CD4-positive, alpha-beta T cell treated with Interleukin-2 at 100 ng/mL for 4 hours (primary cell): Measurements from ENCODE around the gene TAF15.

Source experiments
- DNase-seq: peaks from one replicate; pipeline ENCODE4 v3.0.0-alpha.2; 2020; ENCODE audit warnings: low spot score

Gene TAF15

DNA sequence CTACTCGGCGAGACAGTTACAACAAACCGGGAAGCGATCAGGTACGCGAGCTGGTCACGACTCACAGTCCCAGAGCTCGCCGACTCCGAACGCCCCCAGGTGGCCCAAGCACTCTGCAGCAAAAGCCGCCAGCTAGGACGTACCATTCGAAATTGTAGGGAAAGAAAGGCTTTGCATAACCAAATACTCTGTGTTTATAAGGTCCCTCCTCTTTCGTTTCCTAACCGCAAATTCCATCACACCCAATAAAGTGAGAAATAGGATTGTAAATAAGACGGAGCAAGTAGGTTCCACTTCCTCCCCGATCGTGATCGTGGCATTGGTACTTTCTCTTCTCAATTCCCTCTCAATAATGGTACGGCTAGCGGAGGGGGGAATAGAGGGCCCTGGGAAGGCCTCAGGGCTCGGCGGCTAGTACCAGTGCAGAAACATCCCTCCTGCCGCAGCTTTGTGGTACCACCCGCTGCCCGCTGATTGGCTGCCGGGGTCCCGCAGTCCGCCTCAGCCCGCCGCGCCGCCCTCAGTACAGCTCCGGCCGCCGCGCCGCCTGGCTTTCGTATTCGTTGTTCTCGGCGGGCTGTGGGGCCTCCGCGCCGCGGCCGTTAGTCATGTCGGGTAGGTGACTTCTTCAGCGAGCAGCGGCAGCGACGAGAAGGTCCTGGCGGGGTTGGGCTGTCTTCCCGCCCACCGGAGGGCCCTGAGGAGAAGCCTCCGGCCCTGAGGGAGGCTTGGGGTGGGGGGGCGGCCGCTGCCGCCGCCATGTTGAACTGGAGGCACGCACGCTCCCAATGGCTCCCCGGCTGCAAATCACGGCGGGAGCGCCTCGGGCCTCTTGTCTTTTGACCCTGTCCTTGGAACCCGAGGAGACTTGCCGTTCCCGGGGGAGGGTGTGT lies at the start of gene TAF15:
TSS of gene TAF15 (plus strand) at position 523 of the 893 bp plus-strand sequence. CDS start at position 609, 86 bp downstream.
- peak; percentile 98 for DNase-seq

DNA sequence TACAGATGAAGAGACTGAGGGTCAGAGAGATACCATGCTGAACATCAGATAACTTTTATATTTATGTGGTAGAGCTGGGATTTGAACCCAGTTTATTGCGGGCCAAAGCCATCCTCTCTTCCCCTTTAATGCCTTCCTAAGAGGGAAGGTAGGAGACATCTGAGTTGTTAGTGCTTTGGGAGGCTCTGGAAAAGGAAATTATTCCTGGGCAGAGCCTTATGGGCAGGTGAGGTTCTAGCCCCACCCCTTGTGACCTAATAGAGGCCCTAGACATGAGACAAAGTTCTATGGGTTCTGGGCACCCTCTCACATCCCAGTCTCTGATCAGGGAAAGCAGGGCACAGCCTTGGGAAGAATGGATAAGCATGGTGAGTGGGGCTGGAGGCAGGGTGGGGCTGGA lies 48.7 kb upstream of the TAF15 start, which contains the start of gene C17orf50:
TSS of gene C17orf50 (plus strand) at position 301 of the 400 bp plus-strand sequence. CDS start at position 356, 55 bp downstream.
- no peak for DNase-seq

DNA sequence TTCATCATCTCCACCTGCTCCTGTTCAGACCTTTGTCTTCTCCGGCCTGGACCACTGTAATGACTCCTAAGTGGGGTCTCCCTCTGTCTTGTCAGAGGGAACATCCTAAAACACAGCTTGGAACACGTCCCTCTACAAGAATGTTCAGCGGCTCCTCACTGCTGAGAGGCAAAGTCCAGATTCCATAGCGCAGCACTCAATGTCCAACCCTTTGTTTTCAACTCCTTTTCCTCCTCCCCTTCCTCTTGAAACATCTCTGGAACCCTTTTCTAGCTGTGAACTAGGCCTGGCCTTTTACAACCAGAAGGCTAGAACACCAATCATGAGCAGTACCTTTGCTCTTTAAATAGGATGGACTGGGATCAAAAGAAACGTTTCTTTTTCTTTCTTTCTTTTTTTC lies 47.7 kb upstream of the TAF15 start:
- no peak for DNase-seq

DNA sequence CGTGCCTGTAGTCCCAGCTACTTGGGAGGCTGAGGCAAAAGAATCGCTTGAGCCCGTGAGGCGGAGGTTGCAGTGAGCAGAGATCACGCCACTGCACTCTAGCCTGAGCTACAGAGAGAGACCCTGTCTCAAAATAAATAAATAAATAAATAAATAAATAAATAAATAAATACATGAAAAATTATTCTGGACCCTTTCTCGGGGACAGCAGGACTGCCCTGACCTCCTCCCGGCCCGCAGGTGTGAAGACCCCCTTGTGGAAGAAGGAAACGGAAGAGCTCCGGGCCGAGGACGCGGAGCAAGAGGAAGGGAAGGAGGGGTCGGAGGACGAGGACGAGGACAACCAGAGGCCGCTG lies 45.5 kb upstream of the TAF15 start:
- DNase-seq = no peak

DNA sequence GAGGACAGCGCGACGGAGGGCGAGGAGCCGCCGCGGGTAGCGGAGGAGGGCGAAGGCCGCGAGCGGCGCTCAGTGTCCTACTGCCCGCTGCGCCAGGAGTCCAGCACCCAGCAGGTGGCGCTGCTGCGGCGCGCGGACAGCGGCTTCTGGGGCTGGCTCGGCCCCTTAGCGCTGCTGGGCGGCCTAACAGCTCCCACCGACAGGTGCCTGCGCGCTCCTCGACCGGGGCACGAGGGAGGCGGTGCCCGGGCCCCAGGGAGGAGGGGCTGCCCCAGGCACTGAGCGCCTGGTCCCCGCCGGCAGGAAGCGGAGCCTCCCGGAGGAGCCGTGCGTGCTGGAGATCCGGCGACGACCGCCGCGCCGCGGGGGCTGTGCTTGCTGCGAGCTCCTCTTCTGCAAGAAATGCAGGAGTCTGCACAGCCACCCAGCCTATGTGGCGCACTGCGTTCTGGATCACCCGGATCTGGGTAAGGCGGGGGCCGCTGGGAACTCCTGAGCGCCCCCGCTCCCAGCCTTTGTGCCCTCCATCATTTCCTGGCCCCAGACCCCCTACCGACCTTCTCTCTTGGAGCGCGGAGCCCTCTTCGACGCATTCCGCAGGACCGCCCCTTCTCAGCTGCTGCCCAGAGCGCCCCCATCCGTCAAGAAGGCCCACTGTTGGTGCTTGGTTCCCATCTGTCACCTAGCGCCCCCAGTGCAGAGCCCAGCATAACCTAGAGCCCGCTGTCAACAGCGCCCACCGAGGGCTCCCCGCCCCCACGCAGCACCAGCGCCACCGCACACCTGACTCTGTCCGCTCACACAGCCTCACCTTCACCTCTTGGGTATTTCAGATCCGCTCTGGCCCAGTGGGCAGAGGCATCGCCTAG lies 44.9 kb upstream of the TAF15 start:
- peak; percentile 89 for DNase-seq

DNA sequence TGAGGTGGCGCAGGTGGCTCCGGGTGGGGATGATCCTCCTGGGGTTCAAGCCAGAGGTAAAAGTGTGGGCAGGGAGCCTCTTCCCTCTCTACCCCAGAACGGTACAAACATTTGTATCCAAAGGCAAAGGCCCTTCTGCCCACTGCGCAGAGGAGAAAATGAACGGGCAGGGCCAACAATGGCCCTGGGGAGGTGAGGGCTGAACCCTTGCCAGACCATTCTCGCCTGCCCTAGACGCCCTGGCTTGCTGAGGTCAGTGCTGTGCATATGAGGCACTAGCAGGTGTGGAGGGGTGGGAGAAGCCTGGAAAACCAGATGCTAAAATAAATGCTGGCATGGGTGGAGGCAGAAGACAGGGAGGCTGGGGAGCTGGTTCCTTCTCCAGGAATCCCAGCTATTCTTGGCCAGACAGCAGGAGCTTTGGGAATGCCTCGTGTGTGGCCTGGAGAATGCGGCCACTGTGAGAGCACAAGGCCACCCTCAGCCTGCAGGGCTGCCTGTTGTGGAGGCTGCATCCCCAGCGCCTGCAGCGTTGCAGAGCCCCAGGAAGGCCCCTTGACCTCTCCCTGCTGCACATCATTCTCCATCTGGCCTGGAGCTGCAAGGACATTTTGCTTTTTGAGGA lies 44.1 kb upstream of the TAF15 start:
- no peak for DNase-seq

DNA sequence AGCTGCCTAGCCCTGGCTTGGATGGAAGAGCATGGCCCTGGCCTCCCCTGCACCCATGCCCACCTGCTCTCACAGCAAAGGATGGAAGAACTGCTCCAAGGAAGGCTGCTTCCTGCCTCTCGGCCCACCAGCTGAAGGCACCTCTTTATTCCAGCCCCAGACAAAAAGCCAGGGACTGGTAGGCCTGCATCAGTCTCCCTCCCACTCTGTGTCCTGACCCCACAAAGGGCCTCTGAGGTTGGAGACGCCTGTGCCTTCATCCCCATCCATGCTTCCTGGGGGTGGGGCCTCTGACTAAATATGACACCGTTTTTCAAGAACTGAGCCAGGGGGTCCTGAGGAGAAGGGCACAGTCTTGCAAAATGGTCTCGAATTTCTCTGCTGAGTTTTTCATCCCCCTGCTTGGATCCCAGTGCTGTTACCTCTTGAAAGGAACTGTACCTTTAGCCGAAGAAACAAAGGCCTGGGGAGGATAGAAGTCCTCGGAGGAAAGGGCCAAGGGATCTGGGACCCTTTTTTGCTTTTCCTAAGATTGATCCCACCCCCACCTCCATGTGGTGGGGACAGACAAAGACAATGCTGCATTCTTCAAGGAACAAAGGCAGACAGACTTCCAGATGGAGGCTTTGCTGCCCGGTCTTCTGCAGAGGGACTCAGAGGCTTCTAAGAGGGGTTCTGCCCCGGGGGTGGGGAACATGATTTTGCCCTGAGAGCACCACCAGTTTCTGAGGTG lies 43.4 kb upstream of the TAF15 start:
- no peak for DNase-seq

DNA sequence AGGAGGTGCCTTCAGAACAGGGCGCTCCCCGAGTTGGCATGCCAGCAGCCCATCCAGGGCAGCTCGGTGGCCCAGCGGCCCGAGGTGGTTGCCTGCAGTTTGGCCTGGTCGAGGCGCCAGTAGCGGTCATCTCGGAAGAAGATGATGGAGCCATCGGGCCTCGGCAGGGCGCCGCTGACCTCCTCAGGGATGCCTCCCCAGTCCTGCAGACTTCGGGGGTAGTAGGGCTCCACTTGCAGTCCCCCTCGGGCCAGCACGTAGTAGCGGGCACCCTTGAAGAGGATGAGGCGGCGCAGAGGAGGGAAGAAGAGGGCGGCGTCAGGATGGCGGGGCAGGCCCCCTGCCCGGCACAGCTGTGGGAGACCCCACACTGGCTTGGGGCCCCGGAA lies 42.8 kb upstream of the TAF15 start:
- DNase-seq = no peak

DNA sequence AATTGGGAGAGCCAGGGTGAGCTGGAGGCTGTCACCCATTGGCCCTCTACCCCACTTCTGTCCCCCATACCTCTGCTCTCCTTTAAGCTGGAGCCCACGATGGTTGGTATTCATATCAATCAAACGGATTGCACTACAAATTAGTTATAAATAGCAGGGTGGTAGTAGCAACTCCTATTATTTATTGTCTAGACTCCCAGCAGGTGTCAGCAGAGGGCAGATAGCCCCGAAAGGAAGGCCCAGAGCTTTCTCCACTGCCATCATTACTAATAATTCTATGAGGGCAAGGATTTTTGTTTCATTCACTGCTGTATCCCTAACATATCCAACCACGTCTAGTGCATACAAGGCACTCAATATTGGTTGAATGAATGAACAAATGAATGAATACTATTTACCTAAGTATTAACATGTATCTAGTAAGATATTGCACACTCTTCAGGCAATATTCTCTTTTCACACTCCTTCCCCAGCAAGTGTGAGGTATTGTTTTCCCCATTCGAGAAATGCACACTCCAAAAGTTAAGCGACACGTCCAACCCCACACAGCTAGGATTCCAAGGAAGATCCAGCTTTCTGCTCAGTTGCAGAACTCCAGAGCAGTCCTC lies 42.3 kb upstream of the TAF15 start:
- DNase-seq = peak; percentile 40

DNA sequence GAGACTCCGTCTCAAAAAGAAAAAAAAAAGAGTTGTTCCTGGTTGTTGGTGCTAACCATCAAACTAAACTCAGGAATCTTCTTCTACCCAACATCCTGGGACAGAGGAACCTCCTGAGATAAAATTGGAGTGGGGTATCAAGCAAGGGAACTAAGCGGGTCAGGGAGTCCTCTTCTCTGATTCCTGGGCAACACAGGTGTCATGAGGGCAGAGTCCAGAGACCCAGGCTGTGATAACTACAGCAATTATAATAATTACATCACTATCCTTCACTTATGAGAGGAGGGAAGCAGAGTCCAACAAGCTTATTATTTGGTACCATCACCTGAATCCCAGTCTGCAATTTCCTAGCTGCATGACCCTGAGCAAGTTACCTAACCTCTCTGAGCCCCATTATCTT lies 40.5 kb upstream of the TAF15 start:
- DNase-seq = no peak

DNA sequence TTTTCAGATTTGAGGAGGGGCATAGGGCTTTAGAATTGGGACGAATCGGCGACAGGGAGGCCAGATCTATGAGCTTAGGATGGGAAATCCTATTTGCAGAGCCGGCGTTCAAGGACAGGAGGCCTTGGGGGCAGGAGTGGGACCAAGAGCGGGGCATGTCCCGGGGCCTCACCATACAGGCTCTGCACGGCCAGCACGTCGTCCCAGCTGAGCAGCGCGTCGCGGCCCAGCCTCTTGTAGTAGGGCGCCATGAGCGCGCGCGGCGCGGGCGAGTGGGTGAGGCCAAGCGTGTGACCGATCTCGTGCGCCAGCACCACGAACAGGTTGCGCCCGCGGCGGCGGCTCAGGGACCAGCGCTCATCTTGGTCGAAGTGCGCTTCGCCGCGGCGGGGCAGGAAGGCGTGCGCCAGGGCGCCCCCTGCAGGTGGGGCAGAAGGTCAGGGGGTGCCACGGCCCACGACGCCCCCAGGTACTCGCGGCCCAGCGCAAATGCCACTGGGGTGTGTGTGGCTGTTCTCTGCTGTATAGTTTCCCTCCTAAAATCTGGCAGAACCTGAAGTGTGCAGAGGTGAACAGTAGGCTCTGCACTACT lies 39.3 kb upstream of the TAF15 start:
- DNase-seq = no peak

DNA sequence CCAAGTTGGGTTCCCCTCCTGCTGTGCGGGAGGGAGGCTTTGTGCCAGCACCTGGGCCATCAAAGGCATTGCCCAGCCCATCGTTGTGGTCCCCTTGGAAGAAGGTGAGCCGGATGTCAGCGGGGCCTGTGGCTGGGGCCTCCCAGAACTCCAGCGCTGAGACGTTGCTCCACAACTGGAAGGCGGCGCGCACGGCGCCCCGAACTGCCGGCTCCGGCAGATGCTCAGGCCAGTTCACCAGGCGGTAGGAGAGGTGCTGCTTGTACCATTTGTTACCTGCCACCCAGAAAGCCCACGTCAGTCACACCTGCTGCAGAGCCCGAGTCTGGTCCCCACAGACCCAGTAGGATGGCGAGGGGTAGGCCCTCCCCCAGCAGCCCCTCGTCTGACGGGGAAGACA lies 36.2 kb upstream of the TAF15 start:
- DNase-seq = no peak

DNA sequence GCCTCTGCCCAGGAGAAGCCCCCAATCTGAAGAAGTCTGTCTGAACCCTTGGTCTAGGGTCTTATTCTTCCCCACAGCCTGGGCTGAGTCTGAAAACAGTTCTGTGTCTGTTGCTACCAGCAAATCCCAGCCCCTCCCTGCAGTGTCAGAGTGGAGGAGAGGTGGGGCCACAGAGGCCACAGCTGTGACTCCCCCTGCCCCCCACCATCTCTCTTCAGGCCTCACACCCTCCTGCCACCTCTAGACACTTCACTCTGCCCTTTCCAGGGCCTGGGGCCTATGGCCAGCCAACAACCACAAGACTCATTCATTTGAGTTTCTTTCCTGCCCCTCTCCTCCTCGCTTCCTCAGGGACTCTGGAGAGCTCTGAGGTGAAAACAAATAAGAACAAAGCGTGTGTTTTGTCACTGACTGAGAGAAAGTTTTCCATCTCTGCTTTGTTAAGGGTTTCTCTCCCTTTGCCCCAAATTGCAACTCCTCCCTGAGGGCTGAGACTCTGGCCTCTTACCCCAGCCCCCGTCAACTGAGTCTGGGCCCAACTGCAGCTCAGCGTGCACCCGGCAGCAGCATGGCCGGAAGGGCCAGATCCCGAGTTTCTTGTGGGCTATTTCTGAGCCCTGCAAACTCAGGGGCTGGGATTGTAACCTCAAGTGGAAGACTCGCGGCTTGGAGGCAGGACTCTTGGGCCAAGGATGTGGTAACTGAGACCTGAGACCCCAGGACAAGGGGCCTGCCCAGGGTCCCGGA lies 35.4 kb upstream of the TAF15 start:
- no peak for DNase-seq

DNA sequence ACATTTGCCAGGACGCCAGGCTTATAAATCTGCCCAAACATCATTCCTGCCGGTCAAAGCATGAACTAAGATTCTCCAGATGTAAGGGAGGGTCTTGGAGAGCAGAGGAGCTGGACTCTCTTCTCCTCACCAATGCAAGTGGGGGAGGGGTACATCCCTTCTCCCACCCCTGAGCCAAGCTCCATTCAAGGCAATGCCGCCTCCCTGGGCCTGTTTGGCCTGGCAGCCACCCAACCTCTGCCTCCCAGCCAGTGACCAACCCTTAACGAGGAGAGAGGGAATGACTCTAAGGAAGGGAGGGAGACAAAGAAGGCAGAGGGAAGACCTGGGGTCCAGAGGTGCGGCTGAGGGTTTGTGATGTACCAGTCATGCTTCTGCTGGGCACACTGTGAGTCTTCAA lies 34.8 kb upstream of the TAF15 start:
- no peak for DNase-seq

DNA sequence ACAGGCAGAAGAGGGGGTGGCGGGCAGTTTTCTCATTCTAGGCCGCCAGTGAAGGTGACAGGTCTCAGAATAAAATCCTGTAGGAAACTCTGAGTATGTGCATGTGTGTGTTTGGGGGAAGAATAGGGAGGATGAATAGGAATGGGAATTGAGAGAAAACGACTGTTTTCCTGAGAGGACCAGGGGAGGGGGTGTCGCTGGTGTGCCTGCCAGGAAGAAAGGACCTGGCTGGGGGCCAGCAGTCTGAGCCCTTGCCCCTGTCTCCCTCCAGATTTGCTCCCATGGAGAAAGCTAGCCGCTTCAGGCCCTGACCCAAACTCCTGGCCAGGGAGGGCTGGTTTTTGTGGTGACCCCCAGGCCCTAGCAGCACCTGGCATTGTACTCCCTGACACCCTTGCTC lies 34.2 kb upstream of the TAF15 start:
- no peak for DNase-seq

DNA sequence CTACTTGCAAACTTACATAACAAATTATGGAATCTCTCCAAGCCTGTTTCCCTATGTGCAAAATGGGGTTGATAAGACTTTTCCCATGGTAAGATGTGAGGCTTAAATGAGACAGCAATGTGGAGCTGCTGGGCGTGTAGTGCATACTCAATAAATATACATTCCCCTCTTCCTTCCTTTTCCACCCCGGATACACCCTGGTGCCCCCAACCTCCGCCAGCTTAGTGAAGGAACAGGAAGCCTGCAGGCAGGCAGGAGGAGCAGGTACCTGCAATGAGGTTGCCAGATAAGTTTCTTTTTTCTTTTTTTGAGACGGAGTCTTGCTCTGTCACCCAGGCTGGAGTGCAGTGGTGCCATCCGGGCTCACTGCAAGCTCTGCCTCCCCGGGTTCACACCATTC lies 33.7 kb upstream of the TAF15 start:
- DNase-seq = no peak

DNA sequence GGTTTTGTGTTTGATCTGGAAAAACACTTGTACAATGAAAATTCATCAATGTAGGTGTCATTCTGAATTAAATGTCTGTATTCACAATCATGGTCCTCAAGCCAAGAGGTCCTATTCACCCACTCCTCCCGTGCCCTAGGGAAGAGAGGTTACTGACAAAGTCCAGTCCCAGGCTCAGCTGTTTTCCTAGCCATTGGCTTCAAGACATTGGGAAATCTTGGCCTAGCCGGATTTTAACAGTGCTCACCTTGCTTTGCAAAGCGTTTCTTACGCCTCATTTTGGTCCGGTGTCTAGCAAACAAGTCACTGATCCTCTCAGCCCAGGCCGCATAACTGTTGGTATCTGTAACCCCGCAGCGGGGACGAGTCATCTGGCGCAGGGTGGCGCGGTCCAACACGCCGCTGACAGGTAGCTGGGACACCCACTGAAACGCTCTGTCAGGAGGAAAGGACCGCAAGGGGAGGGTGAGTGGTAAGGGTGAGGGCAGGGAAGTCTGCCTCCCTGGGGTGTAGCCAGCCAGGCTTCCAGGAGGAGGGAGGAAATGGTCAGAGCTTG lies 30.6 kb upstream of the TAF15 start:
- DNase-seq = no peak

DNA sequence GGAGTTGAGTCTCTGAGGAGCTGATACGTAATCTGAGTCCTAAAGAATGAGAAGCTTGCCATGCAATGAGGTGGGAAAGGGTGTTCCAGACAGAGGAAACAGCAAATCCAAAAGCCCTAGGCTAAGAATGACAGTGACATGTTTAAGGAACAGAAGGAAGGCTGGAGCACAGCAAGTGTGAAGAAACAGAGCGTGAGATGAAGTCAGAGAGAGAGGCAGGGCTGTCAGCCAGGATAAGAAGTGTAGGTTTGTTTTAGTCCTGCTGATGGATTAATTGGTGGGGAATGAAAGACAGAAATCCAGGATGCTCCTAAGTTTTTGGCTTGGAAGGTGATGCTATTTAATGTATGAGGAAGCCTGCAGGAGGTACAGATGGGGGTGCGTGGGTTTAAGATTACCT lies 28.3 kb upstream of the TAF15 start:
- DNase-seq = no peak

DNA sequence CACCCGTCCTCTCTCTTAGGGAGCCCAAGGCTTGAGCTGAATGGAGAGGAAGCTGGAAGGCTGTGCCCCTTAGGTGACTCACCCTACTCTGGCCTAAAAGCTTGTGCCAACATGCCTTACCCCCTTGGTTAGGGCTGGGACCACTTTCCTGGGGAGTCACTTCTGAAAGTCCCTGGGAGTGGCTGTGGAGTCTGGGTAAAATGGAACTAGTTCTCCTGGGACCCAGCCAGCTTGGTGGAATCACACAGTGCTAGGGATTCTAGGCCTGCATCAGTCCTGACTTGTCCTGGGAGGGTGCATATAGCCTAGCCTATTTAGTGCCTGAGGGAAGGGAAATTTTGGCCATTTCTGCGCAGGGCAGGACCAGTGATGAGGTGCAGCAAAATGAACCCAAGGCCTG lies 24.4 kb upstream of the TAF15 start:
- no peak for DNase-seq

DNA sequence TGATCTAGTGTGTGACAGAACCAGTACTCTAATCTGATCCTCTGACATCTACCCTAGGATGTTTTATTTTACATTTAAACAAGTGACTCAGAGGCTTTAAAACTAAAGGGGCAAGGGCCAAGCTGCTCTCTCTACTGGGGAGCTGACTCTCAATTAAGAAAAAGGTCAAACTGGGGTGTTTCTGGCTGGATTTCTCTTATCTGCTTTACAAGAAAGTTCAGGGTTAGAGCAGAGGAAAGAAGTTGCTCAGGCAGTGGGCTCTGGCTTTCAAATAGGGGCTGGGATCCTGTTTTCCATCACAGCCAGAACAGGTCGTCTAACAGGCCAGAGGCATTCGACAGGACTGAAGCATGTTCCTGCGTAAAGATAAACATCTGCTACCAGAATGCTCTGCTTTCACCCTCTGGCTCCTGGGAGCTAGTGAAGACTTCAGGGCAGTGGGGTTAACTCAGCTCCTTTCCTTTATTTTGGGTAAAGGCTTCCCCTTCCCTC lies 22.3 kb upstream of the TAF15 start:
- no peak for DNase-seq
